ENCODE data around the gene GFM1.

DNA sequence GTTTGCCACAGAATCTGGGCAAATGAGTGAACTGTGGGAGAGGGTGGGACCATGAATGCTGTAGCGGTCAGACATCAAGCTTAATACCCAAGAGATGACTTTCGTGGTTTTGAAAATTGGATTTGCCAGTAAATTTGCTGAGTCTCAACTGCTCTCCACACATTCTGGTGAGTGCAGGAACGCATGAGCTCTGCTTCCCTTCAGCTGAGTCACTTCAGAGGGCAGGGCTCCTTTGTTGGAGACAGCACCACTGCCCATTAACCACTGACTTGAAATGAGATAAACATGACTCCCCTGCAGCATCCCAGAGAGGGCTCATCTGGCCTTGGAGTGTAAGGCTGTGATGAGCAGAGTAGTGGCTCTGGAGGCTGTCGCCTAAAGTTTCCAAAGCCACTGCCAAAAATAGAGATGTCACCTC lies 65.3 kb downstream of the GFM1 start:
- TF ChIP-seq, protein P1, sequence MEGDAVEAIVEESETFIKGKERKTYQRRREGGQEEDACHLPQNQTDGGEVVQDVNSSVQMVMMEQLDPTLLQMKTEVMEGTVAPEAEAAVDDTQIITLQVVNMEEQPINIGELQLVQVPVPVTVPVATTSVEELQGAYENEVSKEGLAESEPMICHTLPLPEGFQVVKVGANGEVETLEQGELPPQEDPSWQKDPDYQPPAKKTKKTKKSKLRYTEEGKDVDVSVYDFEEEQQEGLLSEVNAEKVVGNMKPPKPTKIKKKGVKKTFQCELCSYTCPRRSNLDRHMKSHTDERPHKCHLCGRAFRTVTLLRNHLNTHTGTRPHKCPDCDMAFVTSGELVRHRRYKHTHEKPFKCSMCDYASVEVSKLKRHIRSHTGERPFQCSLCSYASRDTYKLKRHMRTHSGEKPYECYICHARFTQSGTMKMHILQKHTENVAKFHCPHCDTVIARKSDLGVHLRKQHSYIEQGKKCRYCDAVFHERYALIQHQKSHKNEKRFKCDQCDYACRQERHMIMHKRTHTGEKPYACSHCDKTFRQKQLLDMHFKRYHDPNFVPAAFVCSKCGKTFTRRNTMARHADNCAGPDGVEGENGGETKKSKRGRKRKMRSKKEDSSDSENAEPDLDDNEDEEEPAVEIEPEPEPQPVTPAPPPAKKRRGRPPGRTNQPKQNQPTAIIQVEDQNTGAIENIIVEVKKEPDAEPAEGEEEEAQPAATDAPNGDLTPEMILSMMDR (IDR thresholded peaks at IDR 0.05), result no peak
- TF ChIP-seq POLR2A (IDR thresholded peaks at IDR 0.05), result no peak
